K562 (cell line): ENCODE results near the gene TGM5.

ENCODE experiments used
- BRCA1 ChIP-seq, 2 experiments: fragments of 450-650 bp in 1 of 2; sonication (generic) in 1 of 2; formaldehyde crosslinking in 1 of 2; IDR thresholded peaks; 2 replicates each; pipeline versions ENCODE4 v1.5.0 to v1.6.1; 2017 to 2020; ENCODE audit warnings: mild to moderate bottlenecking in 1 of 2, missing genetic modification reagents in 1 of 2
- GATA2 ChIP-seq: sonication (generic); formaldehyde crosslinking; IDR thresholded peaks from 2 replicates; pipeline ENCODE4 v1.4.0; 2020; ENCODE audit warnings: mild to moderate bottlenecking, missing genetic modification reagents
- GTF2E2 ChIP-seq: fragments of 200-800 bp; sonication (Bioruptor generic); IDR thresholded peaks from 2 replicates; pipeline ENCODE4 v1.6.1; 2016; ENCODE audit warnings: missing genetic modification characterization, missing compliant biosample characterization
- IFI16 ChIP-seq: fragments of 250-450 bp; sonication (Bioruptor Pico); IDR thresholded peaks from 2 replicates; pipeline ENCODE4 v2.1.2; 2022; ENCODE audit warnings: mild to moderate bottlenecking, inconsistent platforms
- LARP7 ChIP-seq: fragments of 450-650 bp; IDR thresholded peaks from 2 replicates; pipeline ENCODE4 v1.6.1; 2016
- POLR2A ChIP-seq: fragments of 450-650 bp; conservative IDR thresholded peaks from 2 replicates; pipeline ENCODE4 v1.6.1; 2016
- POLR2AphosphoS5 ChIP-seq: IDR thresholded peaks from 2 replicates; pipeline ENCODE4 v1.6.1; 2011; ENCODE audit warnings: mild to moderate bottlenecking, low read depth, low read length, moderate library complexity; ENCODE audit not compliant: control insufficient read depth, insufficient read depth
- SRSF7 ChIP-seq: fragments of 200-400 bp; formaldehyde crosslinking; optimal IDR thresholded peaks from 2 replicates; pipeline ENCODE3; 2017; ENCODE audit warnings: mild to moderate bottlenecking, low read depth, low read length
- TARDBP ChIP-seq: fragments of 450-650 bp; IDR thresholded peaks from 2 replicates; pipeline ENCODE4 v1.6.1; 2016
- ZNF124 ChIP-seq: sonication (generic); formaldehyde crosslinking; IDR thresholded peaks from 2 replicates; pipeline ENCODE4 v1.8.1; 2022; ENCODE audit warnings: missing genetic modification reagents
- TF ChIP-seq, protein P1 (sequence below), 3 experiments: IDR thresholded peaks in 2 of 3; conservative IDR thresholded peaks in 1 of 3; 2 replicates each; pipeline ENCODE4 v1.5.1; 2011 to 2012; ENCODE audit warnings: low read length in 3 of 3, mild to moderate bottlenecking in 3 of 3, control low read depth in 2 of 3, improper control_type of control experiment in 1 of 3, inconsistent platforms in 1 of 3, low read depth in 1 of 3, mixed read lengths in 1 of 3, moderate library complexity in 1 of 3; ENCODE audit not compliant: insufficient read depth in 2 of 3
- TF ChIP-seq, protein P2 (sequence below): fragments of 450-650 bp; IDR thresholded peaks from 2 replicates; pipeline ENCODE4 v1.6.1; 2014; ENCODE audit warnings: low read depth, mild to moderate bottlenecking, moderate library complexity, borderline replicate concordance
- TF ChIP-seq, protein P3 (sequence below): sonication (generic); formaldehyde crosslinking; IDR thresholded peaks from 2 replicates; pipeline ENCODE4 v1.8.0; 2022; ENCODE audit warnings: missing genetic modification reagents, mild to moderate bottlenecking, moderate library complexity, borderline replicate concordance
- TF ChIP-seq, protein P4 (sequence below), 2 experiments: IDR thresholded peaks; 2 replicates each; pipeline ENCODE4 v1.6.1; 2011; ENCODE audit warnings: borderline replicate concordance in 1 of 2, control low read depth in 1 of 2, low read depth in 1 of 2, low read length in 1 of 2, mild to moderate bottlenecking in 1 of 2, mixed read lengths in 1 of 2, moderate library complexity in 1 of 2; ENCODE audit not compliant: insufficient read depth in 1 of 2, insufficient read length in 1 of 2, poor library complexity in 1 of 2, severe bottlenecking in 1 of 2; ENCODE audit errors: extremely low read depth in 1 of 2

DNA sequence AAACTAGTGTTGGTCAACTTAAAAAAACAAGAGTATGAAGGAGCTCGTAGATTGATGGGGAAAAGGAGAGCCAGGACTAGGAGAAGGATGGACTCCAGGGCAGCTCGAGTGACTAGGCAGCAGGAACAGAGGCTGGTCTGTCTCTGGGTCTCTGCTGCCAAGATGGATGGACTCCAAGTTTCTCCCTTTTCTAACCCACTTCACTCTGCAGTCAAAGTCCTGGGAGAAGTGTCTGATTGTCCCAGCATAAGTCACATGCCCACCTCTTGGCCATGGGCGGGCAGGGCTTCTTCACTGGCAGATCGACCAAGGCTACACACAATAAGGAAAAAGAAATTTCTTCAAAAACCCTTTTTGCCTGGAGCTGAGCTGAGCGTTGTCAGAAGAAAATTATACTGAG is 36.8 kb downstream of the TGM5 start:
- TF ChIP-seq SRSF7, result no peak
- TF ChIP-seq, protein P1, sequence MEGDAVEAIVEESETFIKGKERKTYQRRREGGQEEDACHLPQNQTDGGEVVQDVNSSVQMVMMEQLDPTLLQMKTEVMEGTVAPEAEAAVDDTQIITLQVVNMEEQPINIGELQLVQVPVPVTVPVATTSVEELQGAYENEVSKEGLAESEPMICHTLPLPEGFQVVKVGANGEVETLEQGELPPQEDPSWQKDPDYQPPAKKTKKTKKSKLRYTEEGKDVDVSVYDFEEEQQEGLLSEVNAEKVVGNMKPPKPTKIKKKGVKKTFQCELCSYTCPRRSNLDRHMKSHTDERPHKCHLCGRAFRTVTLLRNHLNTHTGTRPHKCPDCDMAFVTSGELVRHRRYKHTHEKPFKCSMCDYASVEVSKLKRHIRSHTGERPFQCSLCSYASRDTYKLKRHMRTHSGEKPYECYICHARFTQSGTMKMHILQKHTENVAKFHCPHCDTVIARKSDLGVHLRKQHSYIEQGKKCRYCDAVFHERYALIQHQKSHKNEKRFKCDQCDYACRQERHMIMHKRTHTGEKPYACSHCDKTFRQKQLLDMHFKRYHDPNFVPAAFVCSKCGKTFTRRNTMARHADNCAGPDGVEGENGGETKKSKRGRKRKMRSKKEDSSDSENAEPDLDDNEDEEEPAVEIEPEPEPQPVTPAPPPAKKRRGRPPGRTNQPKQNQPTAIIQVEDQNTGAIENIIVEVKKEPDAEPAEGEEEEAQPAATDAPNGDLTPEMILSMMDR (IDR thresholded peaks at IDR 0.05 in 2 of 3, conservative IDR thresholded peaks at IDR 0.05 in 1 of 3; ENCODE audit: insufficient read depth in 2 of 3, low read depth in 1 of 3, low read length in 3 of 3), result no peak
- no peak for TF ChIP-seq BRCA1 (IDR thresholded peaks at IDR 0.05)
- no peak for TF ChIP-seq BRCA1 (CRISPR knock-in tag; IDR thresholded peaks at IDR 0.05)
- no peak for TF ChIP-seq GTF2E2 (tag)
- no peak for TF ChIP-seq ZNF124 (CRISPR knock-in tag)
- TF ChIP-seq, protein P2, sequence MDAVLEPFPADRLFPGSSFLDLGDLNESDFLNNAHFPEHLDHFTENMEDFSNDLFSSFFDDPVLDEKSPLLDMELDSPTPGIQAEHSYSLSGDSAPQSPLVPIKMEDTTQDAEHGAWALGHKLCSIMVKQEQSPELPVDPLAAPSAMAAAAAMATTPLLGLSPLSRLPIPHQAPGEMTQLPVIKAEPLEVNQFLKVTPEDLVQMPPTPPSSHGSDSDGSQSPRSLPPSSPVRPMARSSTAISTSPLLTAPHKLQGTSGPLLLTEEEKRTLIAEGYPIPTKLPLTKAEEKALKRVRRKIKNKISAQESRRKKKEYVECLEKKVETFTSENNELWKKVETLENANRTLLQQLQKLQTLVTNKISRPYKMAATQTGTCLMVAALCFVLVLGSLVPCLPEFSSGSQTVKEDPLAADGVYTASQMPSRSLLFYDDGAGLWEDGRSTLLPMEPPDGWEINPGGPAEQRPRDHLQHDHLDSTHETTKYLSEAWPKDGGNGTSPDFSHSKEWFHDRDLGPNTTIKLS, result no peak
- no peak for TF ChIP-seq IFI16 (CRISPR knock-in tag)
- no peak for TF ChIP-seq POLR2A
- TF ChIP-seq GATA2, result no peak
- no peak for TF ChIP-seq POLR2AphosphoS5
- TF ChIP-seq, protein P3, sequence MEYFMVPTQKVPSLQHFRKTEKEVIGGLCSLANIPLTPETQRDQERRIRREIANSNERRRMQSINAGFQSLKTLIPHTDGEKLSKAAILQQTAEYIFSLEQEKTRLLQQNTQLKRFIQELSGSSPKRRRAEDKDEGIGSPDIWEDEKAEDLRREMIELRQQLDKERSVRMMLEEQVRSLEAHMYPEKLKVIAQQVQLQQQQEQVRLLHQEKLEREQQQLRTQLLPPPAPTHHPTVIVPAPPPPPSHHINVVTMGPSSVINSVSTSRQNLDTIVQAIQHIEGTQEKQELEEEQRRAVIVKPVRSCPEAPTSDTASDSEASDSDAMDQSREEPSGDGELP (CRISPR knock-in tag), result no peak
- TF ChIP-seq, protein P4, sequence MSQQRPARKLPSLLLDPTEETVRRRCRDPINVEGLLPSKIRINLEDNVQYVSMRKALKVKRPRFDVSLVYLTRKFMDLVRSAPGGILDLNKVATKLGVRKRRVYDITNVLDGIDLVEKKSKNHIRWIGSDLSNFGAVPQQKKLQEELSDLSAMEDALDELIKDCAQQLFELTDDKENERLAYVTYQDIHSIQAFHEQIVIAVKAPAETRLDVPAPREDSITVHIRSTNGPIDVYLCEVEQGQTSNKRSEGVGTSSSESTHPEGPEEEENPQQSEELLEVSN (IDR thresholded peaks at IDR 0.05; ENCODE audit: borderline replicate concordance in 1 of 2, extremely low read depth in 1 of 2, insufficient read depth in 1 of 2, insufficient read length in 1 of 2, low read depth in 1 of 2, low read length in 1 of 2, poor library complexity in 1 of 2, severe bottlenecking in 1 of 2), result no peak
- TF ChIP-seq TARDBP, result no peak
- no peak for TF ChIP-seq LARP7
